ENCODE data around the gene PGM2.
"Not testable (repeated sequence)": the region's sequence is repeated elsewhere in the genome, so short reads cannot be mapped to it uniquely, and the experiment has no call there.

PGM2 gene

DNA sequence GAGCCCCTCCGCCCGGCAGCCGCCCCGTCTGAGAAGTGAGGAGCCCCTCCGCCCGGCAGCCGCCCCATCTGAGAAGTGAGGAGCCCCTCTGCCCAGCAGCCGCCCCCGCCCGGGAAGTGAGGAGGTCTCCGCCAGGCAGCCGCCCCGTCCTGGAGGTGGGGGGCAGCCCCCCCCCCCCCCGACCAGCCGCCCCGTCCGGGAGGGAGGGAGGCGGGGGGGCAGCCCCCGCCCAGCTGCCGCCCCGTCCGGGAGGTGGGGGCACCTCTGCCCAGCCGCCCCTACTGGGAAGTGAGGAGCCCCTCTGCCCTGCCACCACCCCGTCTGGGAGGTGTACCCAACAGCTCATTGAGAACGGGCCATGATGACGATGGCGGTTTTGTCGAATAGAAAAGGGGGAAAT is 6.0 kb upstream of the PGM2 start:
- DNase-seq, result not testable (repeated sequence)

DNA sequence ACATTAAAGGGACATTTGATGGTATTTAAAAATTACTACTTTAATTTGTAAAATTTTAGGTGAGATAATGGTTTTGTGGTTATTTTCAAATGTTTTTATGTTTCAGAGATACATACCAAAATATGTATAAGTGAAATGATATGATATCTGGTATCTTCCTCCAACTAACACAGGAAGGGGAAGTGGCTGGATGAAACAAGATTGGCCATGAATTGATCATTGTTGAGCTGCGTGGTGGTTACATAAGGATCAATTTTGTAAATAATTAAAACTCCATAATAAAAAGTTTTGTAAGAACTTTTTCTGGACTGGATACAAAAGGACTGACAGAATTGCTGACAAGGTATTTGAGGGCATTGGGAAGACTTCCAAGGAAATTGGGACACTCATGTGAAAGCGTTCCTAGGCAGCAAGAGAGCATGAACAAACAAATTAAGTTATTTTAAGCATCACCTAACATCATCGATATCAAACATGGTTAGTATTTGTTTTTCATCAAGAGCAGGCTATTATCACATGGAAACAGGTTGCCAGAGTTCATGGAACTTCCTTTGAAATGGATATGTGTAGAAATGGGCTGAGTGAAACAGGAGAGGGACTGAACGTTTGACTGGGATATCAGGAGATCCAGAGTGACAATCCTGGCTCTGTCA is 4.4 kb upstream of the PGM2 start:
- DNase-seq, result no peak

GRCh38 chr4:37825501-37825900 is 985 bp upstream of the PGM2 start:
- not testable (repeated sequence) for DNase-seq

- DNase-seq, result peak; percentile 14
Measured at GRCh38 chr4:37825968-37826294, 555 bp upstream of the PGM2 start.

- DNase-seq, result no peak
Measured at GRCh38 chr4:37827030-37827685, 672 bp downstream of the PGM2 start.

DNA sequence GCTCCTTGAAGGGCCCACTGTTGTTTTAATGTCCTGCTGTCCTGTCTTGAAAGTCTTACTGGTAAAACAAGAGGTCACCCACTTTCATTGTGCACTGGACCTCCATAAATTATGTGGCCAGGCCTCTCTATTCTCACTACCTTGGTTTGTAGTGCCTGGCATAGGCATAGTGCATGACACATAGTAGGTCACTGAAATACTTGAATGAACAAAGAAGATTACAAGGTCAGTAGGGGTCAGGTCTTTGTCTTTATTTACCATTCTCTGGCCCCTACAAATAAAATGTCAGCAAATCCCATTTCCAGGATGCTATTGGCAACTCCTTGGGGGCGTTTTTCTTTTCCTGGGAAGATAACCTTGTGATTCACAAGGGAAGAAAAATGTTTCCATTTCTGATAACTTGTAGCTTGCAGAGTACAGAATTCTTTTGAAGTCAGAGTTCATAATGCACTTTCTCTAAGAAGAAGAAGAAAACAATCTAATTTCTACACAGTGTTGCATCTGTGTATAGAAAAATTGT is 1.4 kb downstream of the PGM2 start:
- no peak for DNase-seq

DNA sequence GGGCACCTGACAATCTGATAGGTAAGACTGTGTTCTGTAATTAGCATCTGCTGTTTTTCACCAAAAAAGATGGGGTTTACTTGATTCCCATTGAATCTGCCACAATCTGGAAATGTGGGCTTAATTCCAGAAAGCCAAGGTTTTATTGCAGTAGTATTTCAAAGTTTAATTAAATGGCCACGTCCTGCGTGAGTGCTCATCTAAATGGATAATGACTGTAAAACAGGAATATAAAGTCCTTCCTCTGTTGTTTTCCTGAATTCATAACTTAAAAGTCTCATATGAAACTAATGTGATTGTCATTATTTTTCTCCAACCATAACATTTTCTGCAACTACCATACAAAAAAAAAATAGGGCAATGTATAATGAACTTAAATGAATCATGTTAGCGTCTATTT is 2.4 kb downstream of the PGM2 start:
- no peak for DNase-seq

DNA sequence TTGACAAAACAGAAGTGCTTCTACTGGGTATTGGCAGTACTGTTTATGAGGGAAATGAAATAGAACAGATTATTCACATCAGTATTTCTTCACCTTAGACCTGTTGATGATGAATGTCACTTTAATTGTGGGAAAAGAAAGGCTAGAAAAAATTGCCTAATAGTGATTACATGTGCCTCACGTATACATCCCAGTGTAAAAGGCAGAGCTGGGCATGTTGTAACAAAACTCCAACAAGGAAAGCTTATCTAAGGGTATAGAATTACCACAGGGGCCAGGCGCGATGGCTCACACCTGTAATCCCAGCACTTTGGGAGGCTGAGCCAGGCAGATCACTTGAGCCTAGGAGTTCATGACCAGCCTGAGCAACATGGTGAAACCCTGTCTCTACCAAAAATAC is 4.2 kb downstream of the PGM2 start:
- DNase-seq, result no peak

GRCh38 chr4:37835031-37835430 is 8.5 kb downstream of the PGM2 start:
- DNase-seq, result no peak

- no peak for DNase-seq
Measured at GRCh38 chr4:37835806-37836205, 9.3 kb downstream of the PGM2 start.

DNA sequence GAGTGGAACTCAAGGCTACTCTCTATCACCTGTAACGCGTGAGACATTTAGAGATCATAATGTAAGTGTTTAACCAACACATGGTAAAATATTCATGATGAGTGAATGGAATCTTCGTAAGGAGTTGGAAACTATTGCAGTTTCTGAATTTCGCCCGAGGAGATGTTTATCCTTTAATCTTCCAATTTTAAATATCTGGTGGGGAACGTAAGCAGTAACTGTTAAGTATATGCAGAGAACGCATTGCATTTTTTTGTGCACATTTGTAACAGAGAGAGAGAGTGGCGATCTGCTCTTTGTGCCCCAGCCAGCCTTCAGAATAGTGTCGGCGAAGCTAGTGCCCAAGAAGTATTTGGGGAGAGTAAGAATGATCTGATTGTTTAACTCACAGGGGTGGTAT is 9.8 kb downstream of the PGM2 start:
- no peak for DNase-seq

DNA sequence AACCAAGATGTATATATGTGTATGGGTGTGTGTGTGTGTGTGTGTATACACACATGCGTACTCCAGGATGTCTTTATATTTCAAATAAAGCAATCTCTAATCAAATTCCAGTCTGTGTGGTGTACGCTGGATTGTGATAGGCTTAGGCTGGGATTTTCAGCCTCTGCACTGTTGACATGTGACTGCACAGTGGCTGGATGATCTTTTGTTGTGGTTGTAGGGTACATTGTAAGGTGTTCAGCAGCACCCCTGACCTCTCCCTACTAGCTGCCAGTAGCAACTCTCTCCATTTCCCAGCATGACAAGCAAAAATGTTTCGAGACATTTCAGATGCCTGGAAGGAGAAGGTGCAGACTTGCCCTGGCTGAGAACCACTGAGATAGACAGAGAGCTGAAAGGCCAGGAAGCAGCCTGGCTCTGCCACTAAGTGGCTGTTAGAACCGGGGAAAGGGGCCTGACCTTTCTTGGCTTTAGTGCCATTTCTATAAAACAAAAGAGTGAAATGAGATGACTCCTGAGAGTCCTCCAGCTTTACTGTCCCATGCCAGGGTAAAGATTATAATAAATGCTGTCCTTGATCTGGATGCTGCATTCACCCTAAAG is 10.5 kb downstream of the PGM2 start:
- DNase-seq, result no peak

- no peak for DNase-seq
Measured at GRCh38 chr4:37837446-37837845, 11.0 kb downstream of the PGM2 start.

- DNase-seq, result no peak
Measured at GRCh38 chr4:37839426-37839825, 12.9 kb downstream of the PGM2 start.

GRCh38 chr4:37844204-37844603 is 17.7 kb downstream of the PGM2 start:
- no peak for DNase-seq

DNA sequence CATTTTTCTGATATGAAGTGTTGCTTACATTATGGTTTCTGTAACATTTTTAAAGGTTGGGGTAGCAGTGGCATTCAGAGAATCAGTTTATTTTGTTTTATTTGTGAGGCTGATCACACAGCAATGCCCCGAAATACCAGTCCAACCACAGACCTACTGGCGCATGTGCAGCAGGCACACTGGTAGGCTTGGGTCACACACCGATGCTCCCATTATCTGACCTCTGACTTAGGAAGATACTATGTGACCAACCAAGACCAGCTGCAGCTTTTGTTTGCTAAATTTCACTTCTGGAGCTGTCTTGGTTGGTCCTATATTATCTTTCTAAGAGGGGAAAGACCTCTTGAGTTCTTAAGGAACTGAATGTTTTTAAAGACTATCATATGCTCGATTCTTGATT is 18.7 kb downstream of the PGM2 start:
- DNase-seq, result no peak

GRCh38 chr4:37847311-37847884 is 20.9 kb downstream of the PGM2 start:
- no peak for DNase-seq

GRCh38 chr4:37852376-37852775 is 25.9 kb downstream of the PGM2 start:
- no peak for DNase-seq

- no peak for DNase-seq
Measured at GRCh38 chr4:37858112-37858511, 31.6 kb downstream of the PGM2 start.

DNA sequence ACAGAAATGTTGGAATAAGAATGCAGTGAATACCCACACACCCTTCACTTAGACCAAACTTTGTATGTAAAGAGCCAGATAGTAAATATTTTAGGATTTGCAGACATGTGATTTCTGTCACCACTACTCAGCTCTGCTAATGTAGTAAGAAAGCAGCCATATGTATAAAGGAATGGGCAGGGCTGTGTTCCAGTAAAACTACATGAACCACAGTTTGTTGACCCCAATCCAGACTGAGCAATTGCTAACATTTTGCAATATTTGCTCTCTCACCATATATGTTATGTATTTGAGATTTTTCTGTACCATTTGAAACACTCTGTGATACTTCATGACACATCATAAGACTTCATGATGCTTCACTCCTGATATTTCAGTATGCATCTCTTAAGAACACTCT is 32.4 kb downstream of the PGM2 start:
- no peak for DNase-seq

- DNase-seq, result no peak
Measured at GRCh38 chr4:37860266-37860665, 33.8 kb downstream of the PGM2 start.

GRCh38 chr4:37862961-37863360 is 36.5 kb downstream of the PGM2 start:
- no peak for DNase-seq

DNA sequence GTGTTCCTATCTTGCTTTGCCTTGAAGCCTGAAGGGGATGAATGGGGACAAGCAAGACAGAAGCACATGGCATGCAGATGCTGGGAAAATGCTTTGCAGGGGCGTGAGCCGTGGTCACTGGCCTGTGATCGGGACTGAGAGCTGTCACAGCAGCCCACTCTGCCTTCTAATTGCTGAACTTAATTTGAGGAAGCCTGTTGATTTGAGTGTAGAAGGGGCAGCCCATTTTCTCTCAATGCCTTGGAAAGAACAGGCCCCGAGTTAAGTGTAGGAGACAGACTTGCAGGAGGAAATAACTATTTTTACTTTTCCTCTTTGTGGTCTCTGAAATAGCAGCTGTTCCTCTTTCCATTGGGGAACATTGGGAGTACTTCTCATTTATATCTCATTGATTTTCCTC is 38.3 kb downstream of the PGM2 start:
- DNase-seq, result no peak

DNA sequence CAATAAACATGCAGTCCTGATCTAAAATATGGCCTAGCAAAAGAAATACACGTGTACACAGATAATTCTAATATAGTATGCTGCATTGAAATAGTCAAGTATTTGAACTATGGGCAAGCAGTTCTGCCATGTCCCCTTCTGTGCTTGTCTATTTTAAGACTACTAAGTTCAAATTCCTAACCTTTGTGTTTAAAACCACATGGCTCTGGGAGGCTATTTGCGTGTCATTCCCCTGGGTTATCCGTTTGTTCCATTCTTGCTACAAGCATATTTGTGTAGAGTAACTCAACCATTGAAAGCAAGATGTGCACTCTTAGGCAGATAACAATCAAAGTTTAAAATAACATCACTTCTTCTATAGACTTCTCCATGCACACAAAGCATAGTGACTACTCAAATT is 39.0 kb downstream of the PGM2 start:
- DNase-seq, result no peak

Measured in RPMI8226 (cell line).